ENCODE results near the gene TRAPPC2. TPM values are rescaled to one million over a fixed set of nuclear protein-coding genes. Genes with fewer than 3 reads are reported as not detected.
"Not testable (repeated sequence)": the region's sequence is repeated elsewhere in the genome, so short reads cannot be mapped to it uniquely, and the experiment has no call there.

Gene TRAPPC2
- polyA plus RNA-seq, 2 donors: 6.1 to 6.6 TPM

GRCh38 chrX:13750812-13751211 is 16.4 kb upstream of the TRAPPC2 start:
- H3K9me3 ChIP-seq (ENCODE audit: control insufficient read depth in 2 of 2, insufficient read depth in 1 of 2, low read depth in 1 of 2, low read length in 1 of 2): no peaks in the 10 kb centered on the region
- no peaks in the 10 kb centered on the region for H3K4me1 ChIP-seq (ENCODE audit: control insufficient read depth in 2 of 2, insufficient read depth in 2 of 2, low read length in 1 of 2)
- peaks cover 0 to 1% of the 10 kb centered on the region in 2 donors for H3K36me3 ChIP-seq (ENCODE audit: control insufficient read depth in 2 of 2, insufficient read depth in 2 of 2, low read length in 1 of 2)
- H3K4me3 ChIP-seq (ENCODE audit: low read depth in 1 of 2, low read length in 2 of 2): no peak overlapping the region
- H3K27me3 ChIP-seq (ENCODE audit: control insufficient read depth in 1 of 2, insufficient read depth in 2 of 2, low read length in 2 of 2): no peaks in the 10 kb centered on the region
- H3K27ac ChIP-seq (ENCODE audit: low read depth in 2 of 2, low read length in 1 of 2): no peak overlapping the region

DNA sequence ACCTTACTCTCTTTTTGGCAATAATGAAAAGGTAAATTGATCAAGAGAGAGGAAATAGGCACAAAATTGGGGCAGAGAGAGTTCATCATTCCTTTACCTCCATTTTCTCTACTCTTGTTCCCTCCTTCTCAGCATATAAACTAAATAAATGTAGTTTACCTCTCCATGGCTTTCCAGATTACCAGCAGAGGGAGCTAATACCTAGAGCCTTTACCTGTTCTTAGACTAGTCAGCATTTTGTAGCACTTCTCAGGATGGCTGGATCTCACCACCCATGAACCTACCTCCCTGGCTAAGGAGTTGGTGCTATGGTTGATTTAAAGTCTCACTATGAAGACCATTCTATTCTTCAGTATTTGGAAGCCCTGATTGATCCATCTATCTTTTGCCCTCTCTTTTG is 15.8 kb upstream of the TRAPPC2 start:
- H3K27me3 ChIP-seq (ENCODE audit: control insufficient read depth in 1 of 2, insufficient read depth in 2 of 2, low read length in 2 of 2): no peaks in the 10 kb centered on the region
- no peak overlapping the region for H3K27ac ChIP-seq (ENCODE audit: low read depth in 2 of 2, low read length in 1 of 2)
- no peaks in the 10 kb centered on the region for H3K9me3 ChIP-seq (ENCODE audit: control insufficient read depth in 2 of 2, insufficient read depth in 1 of 2, low read depth in 1 of 2, low read length in 1 of 2)
- H3K4me3 ChIP-seq (ENCODE audit: low read depth in 1 of 2, low read length in 2 of 2): no peak overlapping the region
- H3K36me3 ChIP-seq (ENCODE audit: control insufficient read depth in 2 of 2, insufficient read depth in 2 of 2, low read length in 1 of 2): peaks cover 1 to 2% of the 10 kb centered on the region in 2 donors
- H3K4me1 ChIP-seq (ENCODE audit: control insufficient read depth in 2 of 2, insufficient read depth in 2 of 2, low read length in 1 of 2): no peaks in the 10 kb centered on the region

DNA sequence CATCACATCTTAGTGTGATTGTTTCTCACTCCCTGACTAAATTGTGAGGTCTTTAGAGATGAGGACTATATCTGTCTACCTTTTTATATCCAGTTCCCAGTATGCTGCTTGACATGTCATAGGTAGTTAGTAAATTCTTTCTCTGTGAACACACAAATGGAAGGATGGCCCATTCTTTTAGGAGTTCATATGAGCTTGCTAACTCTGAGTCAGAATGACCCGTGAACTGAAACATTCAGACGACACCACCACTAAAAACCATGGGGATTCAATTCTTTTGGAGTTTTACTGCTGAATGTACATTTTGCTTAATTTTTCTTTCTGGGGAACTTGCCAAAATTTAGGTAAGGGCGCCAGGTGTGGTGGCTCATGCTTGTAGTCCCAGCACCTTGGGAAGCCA is 14.1 kb upstream of the TRAPPC2 start:
- Histone ChIP-seq H3K27ac (ENCODE audit: low read depth in 2 of 2, low read length in 1 of 2) (no peak overlapping the region), H3K27me3 (ENCODE audit: control insufficient read depth in 1 of 2, insufficient read depth in 2 of 2, low read length in 2 of 2) (no peaks in the 10 kb centered on the region), H3K9me3 (ENCODE audit: control insufficient read depth in 2 of 2, insufficient read depth in 1 of 2, low read depth in 1 of 2, low read length in 1 of 2) (no peaks in the 10 kb centered on the region), H3K36me3 (ENCODE audit: control insufficient read depth in 2 of 2, insufficient read depth in 2 of 2, low read length in 1 of 2) (peaks cover 1 to 2% of the 10 kb centered on the region in 2 donors), H3K4me3 (ENCODE audit: low read depth in 1 of 2, low read length in 2 of 2) (no peak overlapping the region), H3K4me1 (ENCODE audit: control insufficient read depth in 2 of 2, insufficient read depth in 2 of 2, low read length in 1 of 2) (no peaks in the 10 kb centered on the region)
- 92 to 94% methylated on average over 3 of the region's 3 CpGs for WGBS, 2 donors

DNA sequence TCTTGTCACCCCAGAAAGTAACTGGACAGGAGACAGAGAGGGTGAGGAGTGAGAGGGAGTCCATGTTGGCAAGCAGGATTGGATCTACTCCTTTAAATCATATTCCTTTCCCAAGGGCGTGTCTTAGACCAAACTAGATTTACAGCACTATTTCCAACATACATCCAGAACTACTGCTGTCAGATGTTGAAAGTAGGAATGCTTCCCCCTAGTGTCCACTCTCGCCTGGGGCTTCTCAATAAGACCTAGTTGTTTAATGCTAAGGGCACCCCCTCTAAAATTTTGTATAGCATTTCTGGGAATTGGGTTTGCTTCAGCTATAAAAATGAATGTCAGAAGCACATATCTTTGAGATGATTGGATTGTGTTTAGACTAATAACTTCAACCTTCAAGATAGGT is 13.4 kb upstream of the TRAPPC2 start:
- 22 to 58% methylated on average over 2 of the region's 2 CpGs for WGBS, 2 donors
- no peaks in the 10 kb centered on the region for H3K27me3 ChIP-seq (ENCODE audit: control insufficient read depth in 1 of 2, insufficient read depth in 2 of 2, low read length in 2 of 2)
- no peak overlapping the region for H3K4me3 ChIP-seq (ENCODE audit: low read depth in 1 of 2, low read length in 2 of 2)
- no peaks in the 10 kb centered on the region for H3K4me1 ChIP-seq (ENCODE audit: control insufficient read depth in 2 of 2, insufficient read depth in 2 of 2, low read length in 1 of 2)
- H3K9me3 ChIP-seq (ENCODE audit: control insufficient read depth in 2 of 2, insufficient read depth in 1 of 2, low read depth in 1 of 2, low read length in 1 of 2): no peaks in the 10 kb centered on the region
- H3K36me3 ChIP-seq (ENCODE audit: control insufficient read depth in 2 of 2, insufficient read depth in 2 of 2, low read length in 1 of 2): peaks cover 1 to 2% of the 10 kb centered on the region in 2 donors
- peak overlapping the region in 1 of 2 donors; percentile 31 for H3K27ac ChIP-seq (ENCODE audit: low read depth in 2 of 2, low read length in 1 of 2)

- Histone ChIP-seq H3K27ac (ENCODE audit: low read depth in 2 of 2, low read length in 1 of 2) (no peak overlapping the region), H3K9me3 (ENCODE audit: control insufficient read depth in 2 of 2, insufficient read depth in 1 of 2, low read depth in 1 of 2, low read length in 1 of 2) (no peaks in the 10 kb centered on the region), H3K4me1 (ENCODE audit: control insufficient read depth in 2 of 2, insufficient read depth in 2 of 2, low read length in 1 of 2) (no peaks in the 10 kb centered on the region), H3K27me3 (ENCODE audit: control insufficient read depth in 1 of 2, insufficient read depth in 2 of 2, low read length in 2 of 2) (no peaks in the 10 kb centered on the region), H3K36me3 (ENCODE audit: control insufficient read depth in 2 of 2, insufficient read depth in 2 of 2, low read length in 1 of 2) (peaks cover 1 to 2% of the 10 kb centered on the region in 2 donors), H3K4me3 (ENCODE audit: low read depth in 1 of 2, low read length in 2 of 2) (no peak overlapping the region)
- WGBS, 2 donors: 73 to 75% methylated on average over 13 of the region's 13 CpGs
Measured at GRCh38 chrX:13742397-13743176, 8.2 kb upstream of the TRAPPC2 start.

- Histone ChIP-seq H3K27ac (ENCODE audit: low read depth in 2 of 2, low read length in 1 of 2) (no peak overlapping the region), H3K36me3 (ENCODE audit: control insufficient read depth in 2 of 2, insufficient read depth in 2 of 2, low read length in 1 of 2) (peaks cover 0 to 2% of the 10 kb centered on the region in 2 donors), H3K9me3 (ENCODE audit: control insufficient read depth in 2 of 2, insufficient read depth in 1 of 2, low read depth in 1 of 2, low read length in 1 of 2) (no peaks in the 10 kb centered on the region), H3K27me3 (ENCODE audit: control insufficient read depth in 1 of 2, insufficient read depth in 2 of 2, low read length in 2 of 2) (no peaks in the 10 kb centered on the region), H3K4me3 (ENCODE audit: low read depth in 1 of 2, low read length in 2 of 2) (no peak overlapping the region), H3K4me1 (ENCODE audit: control insufficient read depth in 2 of 2, insufficient read depth in 2 of 2, low read length in 1 of 2) (no peaks in the 10 kb centered on the region)
- WGBS, 2 donors: 77 to 79% methylated on average over 6 of the region's 6 CpGs
Measured at GRCh38 chrX:13741695-13742094, 7.3 kb upstream of the TRAPPC2 start.

GRCh38 chrX:13733506-13733905 is 914 bp downstream of the TRAPPC2 start:
- Histone ChIP-seq H3K27me3 (ENCODE audit: control insufficient read depth in 1 of 2, insufficient read depth in 2 of 2, low read length in 2 of 2) (no peaks in the 10 kb centered on the region), H3K27ac (ENCODE audit: low read depth in 2 of 2, low read length in 1 of 2) (no peak overlapping the region), H3K4me1 (ENCODE audit: control insufficient read depth in 2 of 2, insufficient read depth in 2 of 2, low read length in 1 of 2) (no peaks in the 10 kb centered on the region), H3K9me3 (ENCODE audit: control insufficient read depth in 2 of 2, insufficient read depth in 1 of 2, low read depth in 1 of 2, low read length in 1 of 2) (no peaks in the 10 kb centered on the region), H3K36me3 (ENCODE audit: control insufficient read depth in 2 of 2, insufficient read depth in 2 of 2, low read length in 1 of 2) (no peaks in the 10 kb centered on the region), H3K4me3 (ENCODE audit: low read depth in 1 of 2, low read length in 2 of 2) (peak overlapping the region in 1 of 2 donors; percentile 88)
- WGBS, 2 donors: 6 to 35% methylated on average over 4 of the region's 4 CpGs

DNA sequence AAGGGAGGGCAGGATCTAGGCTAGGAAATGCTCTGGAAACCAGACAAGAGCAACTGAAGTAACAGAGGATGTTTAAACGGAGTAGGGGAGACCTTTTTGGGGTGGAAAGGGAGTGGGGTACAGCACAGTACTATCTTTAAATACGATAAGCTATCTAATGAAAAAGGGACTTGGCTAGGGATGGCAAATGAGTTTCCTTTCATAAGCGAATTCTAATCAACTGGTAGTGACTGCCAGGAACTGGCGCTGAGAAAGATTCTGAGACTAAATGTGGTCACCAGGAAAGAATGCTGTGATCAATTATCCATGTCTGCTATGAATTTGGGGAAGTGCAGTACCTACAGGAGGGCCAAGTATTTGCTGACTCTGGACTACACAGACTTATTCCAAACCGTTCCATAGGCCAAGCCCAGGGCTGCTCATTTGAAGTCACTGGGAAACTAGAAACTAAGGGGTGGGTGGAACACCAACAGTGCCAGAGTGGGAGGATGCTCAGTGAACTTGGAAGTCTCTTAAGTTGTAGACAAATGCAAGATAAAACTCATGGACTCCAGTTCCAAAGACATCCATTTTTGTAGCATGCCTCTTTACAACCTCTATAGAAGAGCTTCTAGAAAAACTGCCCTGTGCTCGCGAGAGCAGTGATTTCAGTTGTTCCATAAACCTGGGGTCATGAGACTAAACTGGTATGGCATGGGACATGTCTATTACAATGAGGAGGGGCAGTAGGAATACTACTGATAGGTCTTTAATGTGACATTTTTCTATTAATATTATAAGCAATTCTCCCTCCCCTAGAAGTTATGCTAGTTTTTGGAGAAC is 2.0 kb downstream of the TRAPPC2 start:
- 59 to 65% methylated on average over 7 of the region's 7 CpGs for WGBS, 2 donors
- H3K27ac ChIP-seq (ENCODE audit: low read depth in 2 of 2, low read length in 1 of 2): no peak overlapping the region
- H3K9me3 ChIP-seq (ENCODE audit: control insufficient read depth in 2 of 2, insufficient read depth in 1 of 2, low read depth in 1 of 2, low read length in 1 of 2): no peaks in the 10 kb centered on the region
- no peaks in the 10 kb centered on the region for H3K4me1 ChIP-seq (ENCODE audit: control insufficient read depth in 2 of 2, insufficient read depth in 2 of 2, low read length in 1 of 2)
- no peak overlapping the region for H3K4me3 ChIP-seq (ENCODE audit: low read depth in 1 of 2, low read length in 2 of 2)
- H3K27me3 ChIP-seq (ENCODE audit: control insufficient read depth in 1 of 2, insufficient read depth in 2 of 2, low read length in 2 of 2): no peaks in the 10 kb centered on the region
- H3K36me3 ChIP-seq (ENCODE audit: control insufficient read depth in 2 of 2, insufficient read depth in 2 of 2, low read length in 1 of 2): no peaks in the 10 kb centered on the region

DNA sequence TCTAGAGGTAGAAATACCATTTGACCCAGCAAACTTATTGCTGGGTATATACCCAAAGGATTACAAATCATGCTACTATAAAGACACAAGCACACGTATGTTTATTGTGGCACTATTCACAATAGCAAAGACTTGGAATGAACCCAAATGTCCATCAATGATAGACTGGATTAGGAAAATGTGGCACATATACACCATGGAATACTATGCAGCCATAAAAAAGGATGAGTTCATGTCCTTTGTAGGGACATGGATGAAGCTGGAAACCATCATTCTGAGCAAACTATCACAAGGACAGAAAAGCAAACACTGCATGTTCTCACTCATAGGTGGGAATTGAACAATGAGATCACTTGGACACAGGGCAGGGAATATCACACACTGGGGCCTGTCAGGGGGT is 3.9 kb downstream of the TRAPPC2 start:
- H3K27me3 ChIP-seq (ENCODE audit: control insufficient read depth in 1 of 2, insufficient read depth in 2 of 2, low read length in 2 of 2); H3K36me3 ChIP-seq (ENCODE audit: control insufficient read depth in 2 of 2, insufficient read depth in 2 of 2, low read length in 1 of 2); H3K9me3 ChIP-seq (ENCODE audit: control insufficient read depth in 2 of 2, insufficient read depth in 1 of 2, low read depth in 1 of 2, low read length in 1 of 2); H3K27ac ChIP-seq (ENCODE audit: low read depth in 2 of 2, low read length in 1 of 2); H3K4me1 ChIP-seq (ENCODE audit: control insufficient read depth in 2 of 2, insufficient read depth in 2 of 2, low read length in 1 of 2); H3K4me3 ChIP-seq (ENCODE audit: low read depth in 1 of 2, low read length in 2 of 2): not testable (repeated sequence)
- WGBS, 2 donors: 82 to 86% methylated on average over 1 of the region's 1 CpG

DNA sequence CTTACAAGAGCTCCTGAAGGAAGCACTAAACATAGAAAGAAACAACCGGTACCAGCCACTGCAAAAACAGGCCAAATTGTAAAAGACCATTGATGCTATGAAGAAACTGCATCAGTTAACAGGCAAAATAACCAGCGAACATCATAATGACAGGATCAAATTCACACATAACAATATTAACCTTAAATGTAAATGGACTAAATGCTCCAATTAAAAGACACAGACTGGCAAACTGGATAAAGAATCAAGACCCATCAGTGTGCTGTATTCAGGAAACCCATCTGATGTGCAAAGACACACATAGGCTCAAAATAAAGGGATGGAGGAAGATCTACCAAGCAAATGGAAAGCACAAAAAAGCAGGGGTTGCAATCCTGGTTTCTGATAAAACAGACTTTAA is 7.8 kb downstream of the TRAPPC2 start:
- not testable (repeated sequence) for H3K27me3 ChIP-seq (ENCODE audit: control insufficient read depth in 1 of 2, insufficient read depth in 2 of 2, low read length in 2 of 2); H3K9me3 ChIP-seq (ENCODE audit: control insufficient read depth in 2 of 2, insufficient read depth in 1 of 2, low read depth in 1 of 2, low read length in 1 of 2); H3K4me3 ChIP-seq (ENCODE audit: low read depth in 1 of 2, low read length in 2 of 2); H3K36me3 ChIP-seq (ENCODE audit: control insufficient read depth in 2 of 2, insufficient read depth in 2 of 2, low read length in 1 of 2); H3K27ac ChIP-seq (ENCODE audit: low read depth in 2 of 2, low read length in 1 of 2); H3K4me1 ChIP-seq (ENCODE audit: control insufficient read depth in 2 of 2, insufficient read depth in 2 of 2, low read length in 1 of 2)
- WGBS, 2 donors: 88 to 93% methylated on average over 2 of the region's 2 CpGs

Measured in esophagus (tissue), 2 donors.